IPS DF 6.9 (cell line): ENCODE measurements around the gene COL26A1.

Source experiments
- DNase-seq: peaks from one replicate; pipeline ENCODE4 v3.0.0-alpha.2; 2013; ENCODE audit warnings: low read depth, low spot score
- H3K27ac ChIP-seq: one replicate; pipeline ENCODE4 v1.5.1; 2013; ENCODE audit warnings: low read length, control low read depth
- H3K27me3 ChIP-seq: 2 replicates; pipeline ENCODE4 v1.6.1; 2013; ENCODE audit warnings: mild to moderate bottlenecking, low read length; ENCODE audit not compliant: control insufficient read depth, insufficient read depth
- H3K36me3 ChIP-seq: 2 replicates; pipeline ENCODE4 v1.6.1; 2013; ENCODE audit warnings: low read length; ENCODE audit not compliant: control insufficient read depth, insufficient read depth
- H3K4me1 ChIP-seq: 2 replicates; pipeline ENCODE4 v1.6.1; 2013; ENCODE audit warnings: low read length; ENCODE audit not compliant: control insufficient read depth, insufficient read depth
- H3K4me3 ChIP-seq: 2 replicates; pipeline ENCODE4 v1.5.1; 2013; ENCODE audit warnings: mild to moderate bottlenecking, low read length
- H3K9me3 ChIP-seq: 2 replicates; pipeline ENCODE4 v1.6.1; 2013; ENCODE audit warnings: low read length, inconsistent platforms; ENCODE audit not compliant: control insufficient read depth, insufficient read depth
- WGBS: extraction: QIAGEN DNeasy Blood & Tissue Kit; methylation state at CpG from one replicate; pipeline ENCODE4 v1.1.7; 2013; ENCODE audit warnings: mixed read lengths, missing lambda C conversion rate; ENCODE audit not compliant: insufficient read length, insufficient coverage; 5-methylcytosine and 5-hydroxymethylcytosine counted together

COL26A1 gene

DNA sequence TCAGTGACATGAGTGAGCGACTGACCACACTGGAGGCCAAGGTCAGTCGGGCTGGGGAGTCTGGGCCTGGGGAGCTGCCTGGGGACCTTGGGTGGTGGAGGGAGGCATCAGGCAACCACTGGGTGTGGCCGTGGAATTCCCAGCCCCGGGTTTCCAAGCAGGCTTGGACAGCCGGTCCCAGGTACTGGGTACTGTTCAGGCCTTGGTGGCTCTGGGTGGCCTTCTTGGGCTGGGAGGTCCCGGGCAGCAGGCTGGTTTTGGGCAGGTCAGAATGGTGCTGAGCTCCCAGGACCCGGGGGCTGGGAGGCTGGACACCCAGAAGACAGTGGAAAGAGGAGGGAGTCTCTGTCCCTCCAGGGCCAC, 170.4 kb downstream of the COL26A1 start:
- 0 out of 2 replicates have a peak, but pooled peaks cover under 1% of the 10 kb centered on the region for H3K4me1 ChIP-seq
- H3K27me3 ChIP-seq, result no peaks in the 10 kb centered on the region
- no peak for DNase-seq
- no peak overlapping the region for H3K27ac ChIP-seq
- no peaks in the 10 kb centered on the region for H3K36me3 ChIP-seq
- H3K4me3 ChIP-seq, result no peak overlapping the region
- no CpG with 5 or more reads among the region's 7 CpGs for WGBS
- no peaks in the 10 kb centered on the region for H3K9me3 ChIP-seq

GRCh38 chr7:101534015-101534803, 171.5 kb downstream of the COL26A1 start:
- Histone ChIP-seq H3K36me3 (no peaks in the 10 kb centered on the region), H3K4me1 (0 out of 2 replicates have a peak, but pooled peaks cover 1% of the 10 kb centered on the region), H3K9me3 (no peaks in the 10 kb centered on the region), H3K27me3 (no peaks in the 10 kb centered on the region), H3K27ac (no peak overlapping the region), H3K4me3 (no peak overlapping the region)
- WGBS, result no CpG with 5 or more reads among the region's 8 CpGs
- no peak for DNase-seq

GRCh38 chr7:101534873-101535272, 172.2 kb downstream of the COL26A1 start:
- WGBS, result no CpG with 5 or more reads among the region's 11 CpGs
- no peak for DNase-seq
- no peaks in the 10 kb centered on the region for H3K9me3 ChIP-seq
- H3K27ac ChIP-seq, result no peak overlapping the region
- no peaks in the 10 kb centered on the region for H3K36me3 ChIP-seq
- H3K4me1 ChIP-seq, result 0 out of 2 replicates have a peak, but pooled peaks cover 1% of the 10 kb centered on the region
- H3K4me3 ChIP-seq, result no peak overlapping the region
- H3K27me3 ChIP-seq, result no peaks in the 10 kb centered on the region

DNA sequence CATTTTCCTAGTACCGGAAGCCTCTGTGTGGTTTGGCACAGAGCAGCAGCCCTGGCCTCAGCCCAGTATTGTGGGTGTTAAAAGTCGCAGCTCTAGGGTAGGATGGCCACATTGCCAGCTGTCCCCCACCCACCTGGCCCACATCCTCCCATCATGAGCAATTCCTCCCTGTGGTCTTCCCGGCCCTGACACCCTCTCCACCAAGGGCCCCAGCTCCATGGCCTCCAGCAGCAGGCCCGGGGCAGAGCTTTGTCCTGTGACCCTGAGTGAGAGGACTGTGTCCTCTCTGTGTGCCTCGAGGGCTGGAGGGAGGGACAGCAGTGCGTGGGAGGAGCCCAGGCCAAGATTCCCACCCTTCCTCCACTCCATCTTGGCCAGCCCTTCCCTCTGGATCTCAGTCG, 172.7 kb downstream of the COL26A1 start:
- no peak overlapping the region for H3K27ac ChIP-seq
- H3K4me3 ChIP-seq, result no peak overlapping the region
- H3K9me3 ChIP-seq, result no peaks in the 10 kb centered on the region
- no CpG with 5 or more reads among the region's 7 CpGs for WGBS
- H3K27me3 ChIP-seq, result no peaks in the 10 kb centered on the region
- no peak for DNase-seq
- 0 out of 2 replicates have a peak, but pooled peaks cover 1% of the 10 kb centered on the region for H3K4me1 ChIP-seq
- no peaks in the 10 kb centered on the region for H3K36me3 ChIP-seq

- Histone ChIP-seq H3K36me3 (no peaks in the 10 kb centered on the region), H3K27me3 (no peaks in the 10 kb centered on the region), H3K4me1 (0 out of 2 replicates have a peak, but pooled peaks cover 1% of the 10 kb centered on the region), H3K4me3 (no peak overlapping the region), H3K9me3 (no peaks in the 10 kb centered on the region), H3K27ac (no peak overlapping the region)
- WGBS, result no CpG with 5 or more reads among the region's 6 CpGs
- DNase-seq, result no peak
These were observed 173.6 kb downstream of the COL26A1 start for GRCh38 chr7:101536232-101536631.

- H3K4me1 ChIP-seq, result 0 out of 2 replicates have a peak, but pooled peaks cover 1% of the 10 kb centered on the region
- no peak for DNase-seq
- no peak overlapping the region for H3K27ac ChIP-seq
- H3K9me3 ChIP-seq, result no peaks in the 10 kb centered on the region
- no peak overlapping the region for H3K4me3 ChIP-seq
- no CpG with 5 or more reads among the region's 4 CpGs for WGBS
- no peaks in the 10 kb centered on the region for H3K27me3 ChIP-seq
- no peaks in the 10 kb centered on the region for H3K36me3 ChIP-seq
These were observed 174.0 kb downstream of the COL26A1 start for GRCh38 chr7:101536668-101537067.

GRCh38 chr7:101537205-101537604, 174.5 kb downstream of the COL26A1 start:
- Histone ChIP-seq H3K27me3 (no peaks in the 10 kb centered on the region), H3K4me1 (0 out of 2 replicates have a peak, but pooled peaks cover 1% of the 10 kb centered on the region), H3K36me3 (no peaks in the 10 kb centered on the region), H3K4me3 (no peak overlapping the region), H3K9me3 (no peaks in the 10 kb centered on the region), H3K27ac (no peak overlapping the region)
- DNase-seq, result no peak
- no CpG with 5 or more reads among the region's 8 CpGs for WGBS

DNA sequence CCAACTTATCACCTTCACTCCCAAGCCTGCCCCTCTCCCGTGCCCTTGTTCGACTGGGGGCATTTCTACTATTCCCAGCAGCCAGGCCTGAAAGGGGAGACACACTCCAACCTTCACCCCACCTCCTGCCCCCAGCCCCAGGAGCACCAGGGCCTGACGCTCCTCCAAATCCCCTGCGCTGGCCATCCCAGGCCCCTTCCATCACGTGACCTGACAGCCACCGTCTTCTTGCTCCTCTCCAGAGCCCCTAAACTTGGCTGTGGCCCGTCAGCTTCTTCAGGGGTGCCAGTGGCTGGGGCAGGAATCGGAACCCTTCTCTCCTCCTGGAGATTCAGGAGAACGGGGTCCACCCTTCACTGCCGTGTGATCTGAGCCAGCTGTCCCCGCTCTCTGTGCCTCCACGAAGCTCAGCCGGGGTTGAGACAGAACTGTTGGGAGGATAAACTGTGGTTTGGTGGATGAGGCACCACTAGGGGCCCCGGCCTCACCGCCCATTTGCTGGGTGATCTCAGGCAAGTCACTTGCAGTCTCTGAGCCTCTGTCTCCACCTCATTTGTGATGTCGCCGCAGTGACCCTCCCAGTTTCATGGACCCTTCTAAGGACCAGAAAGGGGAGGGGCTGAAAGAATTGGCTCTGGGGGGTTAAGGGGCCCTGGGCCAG, 175.4 kb downstream of the COL26A1 start:
- H3K9me3 ChIP-seq, result no peaks in the 10 kb centered on the region
- no peak overlapping the region for H3K4me3 ChIP-seq
- 0 out of 2 replicates have a peak, but pooled peaks cover 1% of the 10 kb centered on the region for H3K4me1 ChIP-seq
- DNase-seq, result no peak
- no peak overlapping the region for H3K27ac ChIP-seq
- H3K27me3 ChIP-seq, result no peaks in the 10 kb centered on the region
- no CpG with 5 or more reads among the region's 17 CpGs for WGBS
- no peaks in the 10 kb centered on the region for H3K36me3 ChIP-seq

GRCh38 chr7:101538596-101539459, 176.2 kb downstream of the COL26A1 start:
- no CpG with 5 or more reads among the region's 15 CpGs for WGBS
- no peaks in the 10 kb centered on the region for H3K36me3 ChIP-seq
- H3K9me3 ChIP-seq, result no peaks in the 10 kb centered on the region
- H3K4me1 ChIP-seq, result 0 out of 2 replicates have a peak, but pooled peaks cover 1% of the 10 kb centered on the region
- H3K4me3 ChIP-seq, result no peak overlapping the region
- no peaks in the 10 kb centered on the region for H3K27me3 ChIP-seq
- no peak for DNase-seq
- no peak overlapping the region for H3K27ac ChIP-seq

- H3K4me1 ChIP-seq, result 0 out of 2 replicates have a peak, but pooled peaks cover 1% of the 10 kb centered on the region
- H3K36me3 ChIP-seq, result no peaks in the 10 kb centered on the region
- no peak overlapping the region for H3K27ac ChIP-seq
- no peaks in the 10 kb centered on the region for H3K27me3 ChIP-seq
- H3K4me3 ChIP-seq, result no peak overlapping the region
- WGBS, result no CpG with 5 or more reads among the region's 13 CpGs
- no peak for DNase-seq
- no peaks in the 10 kb centered on the region for H3K9me3 ChIP-seq
These were observed 177.1 kb downstream of the COL26A1 start for GRCh38 chr7:101539784-101540183.
